ENCODE measurements around the gene TSGA10IP.

GRCh38 chr11:65960824-65961266 is 15.6 kb downstream of the TSGA10IP start:
- TF ChIP-seq CTCF (conservative IDR thresholded peaks at IDR 0.05; ENCODE audit: low read length) (no peak), EZH2phosphoT487 (IDR thresholded peaks at IDR 0.05; ENCODE audit: borderline replicate concordance) (no peak)
